Loucy (cell line): ENCODE results near the gene GOT1.

Experiments used
- EZH2phosphoT487 ChIP-seq: fragments of 200-600 bp; IDR thresholded peaks from 2 replicates; pipeline ENCODE4 v1.6.1; 2018; ENCODE audit warnings: antibody characterized with exemption, mild to moderate bottlenecking, moderate library complexity, borderline replicate concordance
- TF ChIP-seq, protein P1 (sequence below): fragments of 200-600 bp; sonication (generic); conservative IDR thresholded peaks from 2 replicates; pipeline ENCODE4 v1.5.1; 2014; ENCODE audit warnings: mild to moderate bottlenecking, antibody characterized with exemption, low read length

- TF ChIP-seq, protein P1, sequence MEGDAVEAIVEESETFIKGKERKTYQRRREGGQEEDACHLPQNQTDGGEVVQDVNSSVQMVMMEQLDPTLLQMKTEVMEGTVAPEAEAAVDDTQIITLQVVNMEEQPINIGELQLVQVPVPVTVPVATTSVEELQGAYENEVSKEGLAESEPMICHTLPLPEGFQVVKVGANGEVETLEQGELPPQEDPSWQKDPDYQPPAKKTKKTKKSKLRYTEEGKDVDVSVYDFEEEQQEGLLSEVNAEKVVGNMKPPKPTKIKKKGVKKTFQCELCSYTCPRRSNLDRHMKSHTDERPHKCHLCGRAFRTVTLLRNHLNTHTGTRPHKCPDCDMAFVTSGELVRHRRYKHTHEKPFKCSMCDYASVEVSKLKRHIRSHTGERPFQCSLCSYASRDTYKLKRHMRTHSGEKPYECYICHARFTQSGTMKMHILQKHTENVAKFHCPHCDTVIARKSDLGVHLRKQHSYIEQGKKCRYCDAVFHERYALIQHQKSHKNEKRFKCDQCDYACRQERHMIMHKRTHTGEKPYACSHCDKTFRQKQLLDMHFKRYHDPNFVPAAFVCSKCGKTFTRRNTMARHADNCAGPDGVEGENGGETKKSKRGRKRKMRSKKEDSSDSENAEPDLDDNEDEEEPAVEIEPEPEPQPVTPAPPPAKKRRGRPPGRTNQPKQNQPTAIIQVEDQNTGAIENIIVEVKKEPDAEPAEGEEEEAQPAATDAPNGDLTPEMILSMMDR = no peak
- no peak for TF ChIP-seq EZH2phosphoT487
Measured at GRCh38 chr10:99419688-99420087, 10.7 kb downstream of the GOT1 start.
